Measurements from ENCODE around the gene CBX8.

DNA sequence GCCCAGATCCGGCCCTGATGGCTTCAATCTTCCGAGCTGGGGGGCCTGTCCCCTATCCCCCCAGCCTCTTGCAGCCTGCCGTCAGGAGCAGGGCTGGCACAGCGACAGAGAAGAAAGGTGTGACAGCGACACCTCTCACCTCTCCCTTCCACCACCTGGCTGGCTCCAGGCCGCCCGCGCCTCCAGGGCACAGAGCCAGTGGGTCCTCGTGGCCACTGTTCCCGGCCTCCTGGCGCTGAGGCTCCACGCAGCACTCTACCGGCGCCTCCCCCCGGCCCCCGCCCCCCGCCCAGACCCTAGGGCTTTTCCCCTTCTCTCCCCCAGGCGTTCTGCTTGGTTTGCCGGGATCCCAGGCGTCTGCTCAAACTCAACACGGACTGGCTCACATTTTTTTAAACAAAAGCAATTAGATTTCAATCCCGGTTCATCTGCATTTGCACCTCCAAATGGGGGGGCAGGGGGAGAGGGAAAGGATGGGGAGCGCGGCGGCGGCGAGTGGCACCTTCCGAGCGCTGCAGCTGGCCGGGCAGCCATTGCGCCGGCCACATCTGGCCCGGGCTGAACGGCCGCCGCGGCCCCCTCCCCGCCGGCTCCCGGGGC is 12.8 kb upstream of the CBX8 start:
- TF ChIP-seq EZH2 (conservative IDR thresholded peaks at IDR 0.05; ENCODE audit: low read depth, low read length), result no peak
- TF ChIP-seq MNT (IDR thresholded peaks at IDR 0.05), result no peak
- no peak for TF ChIP-seq EP300 (IDR thresholded peaks at IDR 0.05; ENCODE audit: low read depth in 2 of 2, low read length in 2 of 2)
- TF ChIP-seq EP300 (CRISPR knock-in tag; IDR thresholded peaks at IDR 0.05; ENCODE audit: borderline replicate concordance), result no peak
- no peak for TF ChIP-seq ZNF558 (CRISPR knock-in tag; IDR thresholded peaks at IDR 0.05; ENCODE audit: borderline replicate concordance)
- TF ChIP-seq POLR2A (IDR thresholded peaks at IDR 0.05; ENCODE audit: insufficient read depth in 1 of 2, low read depth in 2 of 2, low read length in 2 of 2), result no peak
- no peak for TF ChIP-seq MYC (CRISPR knock-in tag; IDR thresholded peaks at IDR 0.05; ENCODE audit: borderline replicate concordance)
- TF ChIP-seq, protein P1, sequence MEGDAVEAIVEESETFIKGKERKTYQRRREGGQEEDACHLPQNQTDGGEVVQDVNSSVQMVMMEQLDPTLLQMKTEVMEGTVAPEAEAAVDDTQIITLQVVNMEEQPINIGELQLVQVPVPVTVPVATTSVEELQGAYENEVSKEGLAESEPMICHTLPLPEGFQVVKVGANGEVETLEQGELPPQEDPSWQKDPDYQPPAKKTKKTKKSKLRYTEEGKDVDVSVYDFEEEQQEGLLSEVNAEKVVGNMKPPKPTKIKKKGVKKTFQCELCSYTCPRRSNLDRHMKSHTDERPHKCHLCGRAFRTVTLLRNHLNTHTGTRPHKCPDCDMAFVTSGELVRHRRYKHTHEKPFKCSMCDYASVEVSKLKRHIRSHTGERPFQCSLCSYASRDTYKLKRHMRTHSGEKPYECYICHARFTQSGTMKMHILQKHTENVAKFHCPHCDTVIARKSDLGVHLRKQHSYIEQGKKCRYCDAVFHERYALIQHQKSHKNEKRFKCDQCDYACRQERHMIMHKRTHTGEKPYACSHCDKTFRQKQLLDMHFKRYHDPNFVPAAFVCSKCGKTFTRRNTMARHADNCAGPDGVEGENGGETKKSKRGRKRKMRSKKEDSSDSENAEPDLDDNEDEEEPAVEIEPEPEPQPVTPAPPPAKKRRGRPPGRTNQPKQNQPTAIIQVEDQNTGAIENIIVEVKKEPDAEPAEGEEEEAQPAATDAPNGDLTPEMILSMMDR (CRISPR knock-in tag; IDR thresholded peaks at IDR 0.05), result no peak
- TF ChIP-seq, protein P2, sequence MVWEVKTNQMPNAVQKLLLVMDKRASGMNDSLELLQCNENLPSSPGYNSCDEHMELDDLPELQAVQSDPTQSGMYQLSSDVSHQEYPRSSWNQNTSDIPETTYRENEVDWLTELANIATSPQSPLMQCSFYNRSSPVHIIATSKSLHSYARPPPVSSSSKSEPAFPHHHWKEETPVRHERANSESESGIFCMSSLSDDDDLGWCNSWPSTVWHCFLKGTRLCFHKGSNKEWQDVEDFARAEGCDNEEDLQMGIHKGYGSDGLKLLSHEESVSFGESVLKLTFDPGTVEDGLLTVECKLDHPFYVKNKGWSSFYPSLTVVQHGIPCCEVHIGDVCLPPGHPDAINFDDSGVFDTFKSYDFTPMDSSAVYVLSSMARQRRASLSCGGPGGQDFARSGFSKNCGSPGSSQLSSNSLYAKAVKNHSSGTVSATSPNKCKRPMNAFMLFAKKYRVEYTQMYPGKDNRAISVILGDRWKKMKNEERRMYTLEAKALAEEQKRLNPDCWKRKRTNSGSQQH (CRISPR knock-in tag; IDR thresholded peaks at IDR 0.05; ENCODE audit: low read depth), result no peak
- TF ChIP-seq MAX (IDR thresholded peaks at IDR 0.05), result no peak
- TF ChIP-seq, protein P3, sequence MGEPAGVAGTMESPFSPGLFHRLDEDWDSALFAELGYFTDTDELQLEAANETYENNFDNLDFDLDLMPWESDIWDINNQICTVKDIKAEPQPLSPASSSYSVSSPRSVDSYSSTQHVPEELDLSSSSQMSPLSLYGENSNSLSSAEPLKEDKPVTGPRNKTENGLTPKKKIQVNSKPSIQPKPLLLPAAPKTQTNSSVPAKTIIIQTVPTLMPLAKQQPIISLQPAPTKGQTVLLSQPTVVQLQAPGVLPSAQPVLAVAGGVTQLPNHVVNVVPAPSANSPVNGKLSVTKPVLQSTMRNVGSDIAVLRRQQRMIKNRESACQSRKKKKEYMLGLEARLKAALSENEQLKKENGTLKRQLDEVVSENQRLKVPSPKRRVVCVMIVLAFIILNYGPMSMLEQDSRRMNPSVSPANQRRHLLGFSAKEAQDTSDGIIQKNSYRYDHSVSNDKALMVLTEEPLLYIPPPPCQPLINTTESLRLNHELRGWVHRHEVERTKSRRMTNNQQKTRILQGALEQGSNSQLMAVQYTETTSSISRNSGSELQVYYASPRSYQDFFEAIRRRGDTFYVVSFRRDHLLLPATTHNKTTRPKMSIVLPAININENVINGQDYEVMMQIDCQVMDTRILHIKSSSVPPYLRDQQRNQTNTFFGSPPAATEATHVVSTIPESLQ (CRISPR knock-in tag; conservative IDR thresholded peaks at IDR 0.05), result no peak
- TF ChIP-seq NFRKB (IDR thresholded peaks at IDR 0.05), result no peak
- no peak for TF ChIP-seq ZNF563 (CRISPR knock-in tag; IDR thresholded peaks at IDR 0.05)
- no peak for TF ChIP-seq CEBPB (IDR thresholded peaks at IDR 0.05; ENCODE audit: borderline replicate concordance, low read depth, low read length)

Data from HepG2 (cell line).